ENCODE results near the gene CHCHD1. TPM values are rescaled to one million over a fixed set of nuclear protein-coding genes. Genes with fewer than 3 reads are reported as not detected.

CHCHD1 gene
- total RNA-seq, 1 experiment from 2014 or later: 36.6 TPM

DNA sequence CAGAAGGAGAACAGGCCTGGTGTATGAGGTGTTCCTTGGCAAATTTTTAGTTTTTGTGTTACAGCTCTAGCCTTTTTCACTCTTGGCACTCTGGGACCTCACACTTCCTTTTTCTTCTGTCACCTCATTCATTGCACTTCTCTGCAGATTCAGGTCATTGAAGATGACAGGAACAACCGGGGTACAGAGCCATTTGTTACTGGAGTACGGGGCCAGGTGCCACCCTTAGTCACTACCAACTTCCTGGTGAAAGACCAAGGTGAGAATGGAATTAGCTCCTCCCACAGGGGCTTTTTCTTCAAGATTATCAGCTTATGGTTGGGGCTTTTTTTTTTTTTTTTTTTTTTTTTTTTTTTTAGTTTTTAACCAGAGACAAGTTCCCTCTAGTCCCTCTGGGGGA, 18.5 kb upstream of the CHCHD1 start (continued):
- no peak for TF ChIP-seq EZH2phosphoT487 (IDR thresholded peaks at IDR 0.05; ENCODE audit: borderline replicate concordance)
- no peak for TF ChIP-seq ELF1 (IDR thresholded peaks at IDR 0.05; ENCODE audit: borderline replicate concordance, low read depth)
- TF ChIP-seq EGR1 (IDR thresholded peaks at IDR 0.05; ENCODE audit: low read depth): no peak

DNA sequence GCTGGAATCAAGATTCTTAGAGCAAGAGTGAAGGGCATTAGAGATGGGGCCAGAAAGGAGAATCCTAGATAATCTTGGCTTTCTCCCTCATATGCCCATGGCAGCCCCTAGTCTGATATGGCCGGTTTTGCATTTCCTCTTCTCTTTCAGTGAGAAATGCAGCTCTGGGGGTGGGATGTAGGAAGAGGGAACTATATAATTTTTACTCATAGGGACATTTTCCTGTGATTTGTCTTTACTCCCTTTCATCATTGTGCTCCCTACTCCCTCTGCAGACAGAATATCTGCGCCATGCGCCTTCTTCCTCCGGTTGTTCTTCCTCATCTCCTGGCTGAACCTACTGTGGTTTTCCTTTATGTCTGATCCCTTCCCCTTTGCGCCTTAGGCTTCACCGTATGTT, 16.8 kb upstream of the CHCHD1 start:
- Histone ChIP-seq H2AFZ (ENCODE audit: low read depth, low read length, poor library complexity, severe bottlenecking) (no peak overlapping the region), H3K9ac (ENCODE audit: low read length) (no peak overlapping the region), H3K36me3 (ENCODE audit: control insufficient read depth in 1 of 2, insufficient read depth in 2 of 2, low read length in 2 of 2) (peaks cover 50 to 62% of the 10 kb centered on the region in 2 experiments), H3K9me3 (ENCODE audit: control insufficient read depth in 1 of 2, insufficient read depth in 1 of 2, low read depth in 1 of 2, low read length in 2 of 2) (no peaks in the 10 kb centered on the region), H3K79me2 (ENCODE audit: insufficient read depth, low read length) (no peaks in the 10 kb centered on the region), H3K27ac (ENCODE audit: low read depth, low read length) (no peak overlapping the region), H3K4me1 (ENCODE audit: control insufficient read depth in 1 of 2, insufficient read depth in 2 of 2, low read length in 2 of 2) (peaks cover 0 to 17% of the 10 kb centered on the region in 2 experiments; a peak in 3 of 4 replicates), H3K27me3 (ENCODE audit: insufficient read depth, low read length) (no peaks in the 10 kb centered on the region), H3K4me2 (ENCODE audit: low read length) (no peak overlapping the region), H4K20me1 (ENCODE audit: insufficient read depth) (no peaks in the 10 kb centered on the region), H3K4me3 (replicated peaks in 1 of 2; ENCODE audit: low read depth in 1 of 2, low read length in 2 of 2) (no peak overlapping the region), H3K9me2 (ENCODE audit: insufficient read depth) (no peaks in the 10 kb centered on the region)
- POLR2A ChIA-PET: interaction anchor here (1.1 kb wide), 1 partner anchor 9 kb away, joined by 3 read pairs; no protein-coding TSS in a partner anchor
- DNase-seq (ENCODE audit: low read depth, low spot score) (no peak), ATAC-seq (no peak)
- intact Hi-C loops (cut with micrococcal nuclease): no loop called here
- CTCF ChIA-PET: no interaction called here
- TF ChIP-seq POLR2AphosphoS5 (IDR thresholded peaks at IDR 0.05; ENCODE audit: low read depth, low read length): no peak
- TF ChIP-seq POLR2A (IDR thresholded peaks at IDR 0.05; ENCODE audit: borderline replicate concordance, extremely low read depth, insufficient read depth, insufficient read length): no peak
- no peak for TF ChIP-seq RAD21 (IDR thresholded peaks at IDR 0.05; ENCODE audit: low read depth)
- no peak for TF ChIP-seq SRF (IDR thresholded peaks at IDR 0.05; ENCODE audit: low read depth)
- no peak for TF ChIP-seq FOSL1 (IDR thresholded peaks at IDR 0.05; ENCODE audit: low read depth)
- TF ChIP-seq EZH2 (IDR thresholded peaks at IDR 0.05): no peak
- TF ChIP-seq, protein P1, sequence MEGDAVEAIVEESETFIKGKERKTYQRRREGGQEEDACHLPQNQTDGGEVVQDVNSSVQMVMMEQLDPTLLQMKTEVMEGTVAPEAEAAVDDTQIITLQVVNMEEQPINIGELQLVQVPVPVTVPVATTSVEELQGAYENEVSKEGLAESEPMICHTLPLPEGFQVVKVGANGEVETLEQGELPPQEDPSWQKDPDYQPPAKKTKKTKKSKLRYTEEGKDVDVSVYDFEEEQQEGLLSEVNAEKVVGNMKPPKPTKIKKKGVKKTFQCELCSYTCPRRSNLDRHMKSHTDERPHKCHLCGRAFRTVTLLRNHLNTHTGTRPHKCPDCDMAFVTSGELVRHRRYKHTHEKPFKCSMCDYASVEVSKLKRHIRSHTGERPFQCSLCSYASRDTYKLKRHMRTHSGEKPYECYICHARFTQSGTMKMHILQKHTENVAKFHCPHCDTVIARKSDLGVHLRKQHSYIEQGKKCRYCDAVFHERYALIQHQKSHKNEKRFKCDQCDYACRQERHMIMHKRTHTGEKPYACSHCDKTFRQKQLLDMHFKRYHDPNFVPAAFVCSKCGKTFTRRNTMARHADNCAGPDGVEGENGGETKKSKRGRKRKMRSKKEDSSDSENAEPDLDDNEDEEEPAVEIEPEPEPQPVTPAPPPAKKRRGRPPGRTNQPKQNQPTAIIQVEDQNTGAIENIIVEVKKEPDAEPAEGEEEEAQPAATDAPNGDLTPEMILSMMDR (IDR thresholded peaks at IDR 0.05 in 2 of 3, conservative IDR thresholded peaks at IDR 0.05 in 1 of 3; ENCODE audit: borderline replicate concordance in 1 of 3, insufficient read depth in 1 of 3, low read depth in 2 of 3, low read length in 2 of 3): no peak
- TF ChIP-seq TCF7L2 (IDR thresholded peaks at IDR 0.05; ENCODE audit: borderline replicate concordance, extremely low read depth, insufficient read depth, insufficient read length): no peak
- TF ChIP-seq EGR1 (IDR thresholded peaks at IDR 0.05; ENCODE audit: low read depth): no peak
- no peak for TF ChIP-seq SP1 (IDR thresholded peaks at IDR 0.05; ENCODE audit: low read depth)
- TF ChIP-seq, protein P2, sequence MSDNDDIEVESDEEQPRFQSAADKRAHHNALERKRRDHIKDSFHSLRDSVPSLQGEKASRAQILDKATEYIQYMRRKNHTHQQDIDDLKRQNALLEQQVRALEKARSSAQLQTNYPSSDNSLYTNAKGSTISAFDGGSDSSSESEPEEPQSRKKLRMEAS (IDR thresholded peaks at IDR 0.05): no peak
- no peak for TF ChIP-seq YY1 (IDR thresholded peaks at IDR 0.05; ENCODE audit: extremely low read depth, insufficient replicate concordance, low read depth, low read length)
- no TSS peak for BruUV-seq (replicated peaks)
- RAD21 ChIA-PET (ENCODE audit: low non-redundant PET in 1 of 2, low total read pairs in 2 of 2, uncharacterized antibody in 2 of 2, unreplicated experiment in 2 of 2): no interaction called here
